Mammary epithelial cell (primary cell): Measurements from ENCODE around the gene GSTM3.

Experiments
- CTCF ChIP-seq, 2 donors: IDR thresholded peaks in 1 of 2; conservative IDR thresholded peaks in 1 of 2; 2 replicates each; pipeline ENCODE4 v1.5.1; 2011 to 2012; ENCODE audit warnings: inconsistent platforms in 2 of 2, low read length in 2 of 2, mild to moderate bottlenecking in 2 of 2, control low read depth in 1 of 2, low read depth in 1 of 2; ENCODE audit not compliant: insufficient read depth in 1 of 2; ENCODE audit errors: extremely low read depth in 1 of 2
- EZH2 ChIP-seq: IDR thresholded peaks from 2 replicates; pipeline ENCODE4 v1.6.1; 2012; ENCODE audit warnings: low read length, inconsistent platforms, borderline replicate concordance

- TF ChIP-seq CTCF (conservative IDR thresholded peaks at IDR 0.05 in 1 of 2, IDR thresholded peaks at IDR 0.05 in 1 of 2; ENCODE audit: extremely low read depth in 1 of 2, insufficient read depth in 1 of 2, low read depth in 1 of 2, low read length in 2 of 2) (no peak), EZH2 (no peak)
Measured at GRCh38 chr1:109714661-109715372, 26.0 kb downstream of the GSTM3 start.
